GM19397 (cell line): ENCODE measurements around the gene MCAT.

ENCODE experiments used
- ATAC-seq: cut with Tn5 transposase; IDR thresholded peaks from one replicate; pipeline ENCODE4 v1.9.1; 2021; ENCODE audit warnings: mild to moderate bottlenecking, moderate library complexity; ENCODE audit not compliant: unreplicated experiment

MCAT gene

GRCh38 chr22:43098356-43098755 is 44.8 kb downstream of the MCAT start:
- no peak for ATAC-seq

GRCh38 chr22:43096420-43096819 is 46.8 kb downstream of the MCAT start:
- no peak for ATAC-seq

GRCh38 chr22:43094551-43094950 is 48.6 kb downstream of the MCAT start:
- ATAC-seq = no peak

- no peak for ATAC-seq
These were observed 49.1 kb downstream of the MCAT start for GRCh38 chr22:43094085-43094484.

- ATAC-seq = no peak
These were observed 51.1 kb downstream of the MCAT start for GRCh38 chr22:43092085-43092484.

GRCh38 chr22:43090130-43090789 is 52.9 kb downstream of the MCAT start:
- no peak for ATAC-seq

GRCh38 chr22:43088984-43089717 is 54.0 kb downstream of the MCAT start, which contains the start of gene TTLL1:
TTLL1 (minus strand) TSS chr22:43089391; CDS start chr22:43075586, 13,805 bp downstream.
- ATAC-seq = peak; percentile 81

- ATAC-seq = no peak
These were observed 54.6 kb downstream of the MCAT start for GRCh38 chr22:43088627-43088983.

- ATAC-seq = no peak
These were observed 57.3 kb downstream of the MCAT start for GRCh38 chr22:43085658-43086606.
